Smooth muscle cell (in vitro differentiated cells): ENCODE data around the gene ZKSCAN5. TPM values are rescaled to one million over a fixed set of nuclear protein-coding genes. Genes with fewer than 3 reads are reported as not detected.
"Not testable (repeated sequence)": the region's sequence is repeated elsewhere in the genome, so short reads cannot be mapped to it uniquely, and the experiment has no call there.

ENCODE experiments used
- DNase-seq: peaks from one replicate; lab custom pipeline; 2025; ENCODE audit not compliant: unreplicated experiment; lab: John Stamatoyannopoulos, UW
- H2AFZ ChIP-seq: fragments of 200-600 bp; sonication (generic); 2 replicates; pipeline ENCODE4 v1.6.0; 2016; ENCODE audit warnings: antibody characterized with exemption, low read depth, mild to moderate bottlenecking
- H3F3A ChIP-seq: fragments of 200-600 bp; sonication (generic); 2 replicates; pipeline ENCODE4 v1.6.0; 2017; ENCODE audit warnings: antibody characterized with exemption, low read depth
- H3K27ac ChIP-seq: fragments of 200-600 bp; sonication (generic); 2 replicates; pipeline ENCODE4 v1.5.1; 2016; ENCODE audit warnings: low read depth, mild to moderate bottlenecking
- H3K27me3 ChIP-seq: fragments of 200-600 bp; sonication (generic); 2 replicates; pipeline ENCODE4 v1.6.1; 2016; ENCODE audit warnings: low read depth, mild to moderate bottlenecking
- H3K36me3 ChIP-seq: fragments of 200-600 bp; sonication (generic); 2 replicates; pipeline ENCODE4 v1.5.1; 2016; ENCODE audit warnings: low read depth
- H3K4me1 ChIP-seq: fragments of 200-600 bp; sonication (generic); 2 replicates; pipeline ENCODE4 v1.5.1; 2016; ENCODE audit warnings: low read depth
- H3K4me2 ChIP-seq: fragments of 200-600 bp; sonication (generic); 2 replicates; pipeline ENCODE4 v1.6.0; 2016; ENCODE audit warnings: mild to moderate bottlenecking
- H3K4me3 ChIP-seq: fragments of 200-600 bp; sonication (generic); 2 replicates; pipeline ENCODE4 v1.5.1; 2016; ENCODE audit warnings: mild to moderate bottlenecking
- H3K79me2 ChIP-seq: fragments of 200-600 bp; sonication (generic); 2 replicates; pipeline ENCODE4 v1.6.0; 2016; ENCODE audit warnings: low read depth, mild to moderate bottlenecking
- H3K9ac ChIP-seq: fragments of 200-600 bp; sonication (generic); 2 replicates; pipeline ENCODE4 v1.6.0; 2016; ENCODE audit warnings: low read depth
- H3K9me3 ChIP-seq: fragments of 200-600 bp; sonication (generic); replicated peaks from 2 replicates; pipeline ENCODE4 v1.5.1; 2016; ENCODE audit warnings: low read depth
- H4K20me1 ChIP-seq: fragments of 200-600 bp; sonication (generic); 2 replicates; pipeline ENCODE4 v1.6.0; 2016; ENCODE audit warnings: low read depth
- CTCF ChIP-seq: fragments of 200-600 bp; sonication (generic); IDR thresholded peaks from 2 replicates; pipeline ENCODE4 v1.5.1; 2017; ENCODE audit warnings: borderline replicate concordance, mild to moderate bottlenecking, antibody characterized with exemption; ENCODE audit not compliant: insufficient read depth, poor library complexity, severe bottlenecking
- WGBS: methylation state at CpG from one replicate; pipeline ENCODE4 v1.1.7; 2016; ENCODE audit warnings: low lambda C conversion rate; 5-methylcytosine and 5-hydroxymethylcytosine counted together
- polyA plus RNA-seq: library from polyadenylated mRNA; unstranded; fragments of >200 nt; fragmentation: Nextera tagmentation; extraction: Ambion mirVana; gene quantifications from 2 replicates; pipeline ENCODE4 v1.2.1, GENCODE V29; 2016
- total RNA-seq: library from RNA; depleted of rRNA; stranded (reverse); fragments of >200 nt; gene quantifications from 2 replicates; pipeline ENCODE4 v1.2.3, GENCODE V29; 2014

ZKSCAN5 gene
- total and polyA plus RNA-seq, 2 experiments from 2014 or later: 7.6 to 16.5 TPM

GRCh38 chr7:99579956-99580777, 75.7 kb downstream of the ZKSCAN5 start:
- Histone ChIP-seq H3K9ac (peak overlapping the region; percentile 40), H3K36me3 (no peaks in the 10 kb centered on the region), H3K79me2 (no peaks in the 10 kb centered on the region), H2AFZ (peak overlapping the region; percentile 10), H3K4me1 (peaks cover 4% of the 10 kb centered on the region), H3K4me3 (peak overlapping the region; percentile 67), H3K27me3 (no peaks in the 10 kb centered on the region), H3K9me3 (no peaks in the 10 kb centered on the region), H4K20me1 (peaks cover 12% of the 10 kb centered on the region), H3K27ac (no peak overlapping the region), H3K4me2 (peak overlapping the region; percentile 96), H3F3A (peaks cover 13% of the 10 kb centered on the region)
- no peak for DNase-seq
- TF ChIP-seq CTCF: peak; percentile 45
- WGBS: 6% methylated on average over 52 of the region's 54 CpGs

GRCh38 chr7:99580778-99581332, 76.4 kb downstream of the ZKSCAN5 start:
- Histone ChIP-seq H3K4me2 (peak overlapping the region; percentile 96), H2AFZ (peak overlapping the region; percentile 10), H4K20me1 (peaks cover 10% of the 10 kb centered on the region), H3K4me3 (peak overlapping the region; percentile 67), H3F3A (peaks cover 13% of the 10 kb centered on the region), H3K9ac (peak overlapping the region; percentile 40)
- 58% methylated on average over 4 of the region's 4 CpGs for WGBS
- DNase-seq, H3K27ac ChIP-seq, H3K36me3 ChIP-seq, H3K4me1 ChIP-seq, H3K27me3 ChIP-seq, H3K9me3 ChIP-seq, H3K79me2 ChIP-seq: not testable (repeated sequence)

Other genes with a start within 250 kb of the ZKSCAN5 start
- not detected in 2 replicates for gene MYH16, start 231.8 kb upstream of the ZKSCAN5 start, total RNA-seq
- not detected in 2 replicates for gene MYH16, start 231.8 kb upstream of the ZKSCAN5 start, polyA plus RNA-seq
- gene ARPC1A, start 178.8 kb upstream of the ZKSCAN5 start, total RNA-seq: 80.8 and 85.0 TPM in 2 replicates
- gene ARPC1A, start 178.8 kb upstream of the ZKSCAN5 start, polyA plus RNA-seq: 109 and 113 TPM in 2 replicates
- gene ARPC1B, start 129.9 kb upstream of the ZKSCAN5 start, total RNA-seq: 105 and 167 TPM in 2 replicates
- 204 and 225 TPM in 2 replicates for gene ARPC1B, start 129.9 kb upstream of the ZKSCAN5 start, polyA plus RNA-seq
- 57.5 and 89.4 TPM in 2 replicates for gene PDAP1, start 96.1 kb upstream of the ZKSCAN5 start, total RNA-seq
- 77.3 and 82.1 TPM in 2 replicates for gene PDAP1, start 96.1 kb upstream of the ZKSCAN5 start, polyA plus RNA-seq
- gene BUD31, start 95.7 kb upstream of the ZKSCAN5 start, total RNA-seq: 97.2 and 133 TPM in 2 replicates
- gene BUD31, start 95.7 kb upstream of the ZKSCAN5 start, polyA plus RNA-seq: 222 and 249 TPM in 2 replicates
- gene PTCD1, start 65.9 kb upstream of the ZKSCAN5 start, total RNA-seq: 2.7 and 10.8 TPM in 2 replicates
- gene PTCD1, start 65.9 kb upstream of the ZKSCAN5 start, polyA plus RNA-seq: 4.5 and 6.6 TPM in 2 replicates
- 23.6 and 27.1 TPM in 2 replicates for gene CPSF4, start 65.7 kb upstream of the ZKSCAN5 start, total RNA-seq
- gene CPSF4, start 65.7 kb upstream of the ZKSCAN5 start, polyA plus RNA-seq: 30.3 and 37.0 TPM in 2 replicates
- 1,182 and 2,081 TPM in 2 replicates for gene ATP5MF, start 38.5 kb upstream of the ZKSCAN5 start, total RNA-seq
- gene ATP5MF, start 38.5 kb upstream of the ZKSCAN5 start, polyA plus RNA-seq: 698 and 730 TPM in 2 replicates
- gene ZNF789, start 31.8 kb upstream of the ZKSCAN5 start, total RNA-seq: 1.6 and 2.5 TPM in 2 replicates
- gene ZNF789, start 31.8 kb upstream of the ZKSCAN5 start, polyA plus RNA-seq: 2.2 and 4.0 TPM in 2 replicates
- gene ZNF394, start 4.4 kb upstream of the ZKSCAN5 start, total RNA-seq: 14.6 and 27.7 TPM in 2 replicates
- 13.2 and 21.2 TPM in 2 replicates for gene ZNF394, start 4.4 kb upstream of the ZKSCAN5 start, polyA plus RNA-seq
- 10.0 and 12.8 TPM in 2 replicates for gene FAM200A, start 47.5 kb downstream of the ZKSCAN5 start, total RNA-seq
- gene FAM200A, start 47.5 kb downstream of the ZKSCAN5 start, polyA plus RNA-seq: 5.9 and 8.1 TPM in 2 replicates
- gene ZNF655, start 54.0 kb downstream of the ZKSCAN5 start, total RNA-seq: 55.5 and 67.2 TPM in 2 replicates
- gene ZNF655, start 54.0 kb downstream of the ZKSCAN5 start, polyA plus RNA-seq: 21.6 and 33.4 TPM in 2 replicates
- 3.3 and 4.7 TPM in 2 replicates for gene TMEM225B, start 93.6 kb downstream of the ZKSCAN5 start, total RNA-seq
- 3.6 and 5.4 TPM in 2 replicates for gene TMEM225B, start 93.6 kb downstream of the ZKSCAN5 start, polyA plus RNA-seq
- gene ZSCAN25, start 112.3 kb downstream of the ZKSCAN5 start, total RNA-seq: 8.0 and 11.5 TPM in 2 replicates
- gene ZSCAN25, start 112.3 kb downstream of the ZKSCAN5 start, polyA plus RNA-seq: 6.2 and 10.0 TPM in 2 replicates
- not detected in 2 replicates for gene CYP3A5, start 175.3 kb downstream of the ZKSCAN5 start, total RNA-seq
- 0.19 and 0.57 TPM in 2 replicates for gene CYP3A5, start 175.3 kb downstream of the ZKSCAN5 start, polyA plus RNA-seq
- gene CYP3A7, start 230.5 kb downstream of the ZKSCAN5 start, total RNA-seq: 0.99 TPM in 1 of 2 replicates, not detected in the other
- gene CYP3A7, start 230.5 kb downstream of the ZKSCAN5 start, polyA plus RNA-seq: 0.18 TPM in 2 replicates